CD4-positive, alpha-beta T cell (primary cell): ENCODE results near the gene LSAMP. TPM values are rescaled to one million over a fixed set of nuclear protein-coding genes. Genes with fewer than 3 reads are reported as not detected.
"Not testable (repeated sequence)": the region's sequence is repeated elsewhere in the genome, so short reads cannot be mapped to it uniquely, and the experiment has no call there.

Experiments used
- ATAC-seq: fragments of 200-7000 bp; cut with Tn5 transposase; one replicate; pipeline ENCODE4 v1.10.0; 2022; ENCODE audit warnings: mild to moderate bottlenecking; ENCODE audit not compliant: poor library complexity
- CTCF ChIA-PET: fragments of 350-600 bp; sonication (Branson Sonifier 250); formaldehyde crosslinking; loops from one replicate; lab custom pipeline; 2021; ENCODE audit warnings: antibody characterized with exemption, inconsistent platforms; lab: Charles Lee
- POLR2A ChIA-PET: fragments of 350-600 bp; sonication (Branson Sonifier 250); formaldehyde crosslinking; loops from one replicate; lab custom pipeline; 2021; ENCODE audit warnings: antibody characterized with exemption, inconsistent platforms; lab: Charles Lee
- DNase-seq, 14 experiments: peaks; one replicate each; pipeline ENCODE4 v3.0.0-alpha.2; 2013 to 2020; ENCODE audit warnings: mixed read lengths in 2 of 14
- H3K27ac ChIP-seq, 2 donors: one replicate each; pipeline versions ENCODE4 v1.5.1 to v1.7.0; 2013; ENCODE audit warnings: low read length in 2 of 2, low read depth in 1 of 2, mild to moderate bottlenecking in 1 of 2
- H3K27me3 ChIP-seq, 2 experiments: 1 replicate in 1 of 2; 2 replicates in 1 of 2; pipeline versions ENCODE4 v1.6.1 to v1.7.0; 2013; ENCODE audit warnings: low read length in 2 of 2, control low read depth in 1 of 2, mild to moderate bottlenecking in 1 of 2, moderate library complexity in 1 of 2; ENCODE audit not compliant: insufficient read depth in 2 of 2, control insufficient read depth in 1 of 2
- H3K36me3 ChIP-seq: one replicate; pipeline ENCODE4 v1.6.1; 2013; ENCODE audit warnings: low read length, control low read depth; ENCODE audit not compliant: insufficient read depth
- H3K4me1 ChIP-seq: one replicate; pipeline ENCODE4 v1.6.1; 2013; ENCODE audit warnings: low read length, control low read depth; ENCODE audit not compliant: insufficient read depth
- H3K4me3 ChIP-seq: one replicate; pipeline ENCODE4 v1.5.1; 2013; ENCODE audit warnings: mild to moderate bottlenecking, low read length, moderate library complexity
- H3K9me3 ChIP-seq, 2 experiments: 1 replicate in 1 of 2; 2 replicates in 1 of 2; pipeline versions ENCODE4 v1.6.1 to v1.7.0; 2013; ENCODE audit warnings: low read length in 2 of 2, mild to moderate bottlenecking in 2 of 2, control low read depth in 1 of 2, moderate library complexity in 1 of 2; ENCODE audit not compliant: control insufficient read depth in 1 of 2, insufficient read depth in 1 of 2
- H3K27ac Mint-ChIP-seq: one replicate; pipeline ENCODE4 v1.8.0; 2020; ENCODE audit warnings: mixed read lengths
- H3K27me3 Mint-ChIP-seq: one replicate; pipeline ENCODE4 v1.8.0; 2021; ENCODE audit warnings: mixed read lengths
- H3K36me3 Mint-ChIP-seq: one replicate; pipeline ENCODE4 v1.8.0; 2021; ENCODE audit warnings: low read depth, mixed read lengths
- H3K4me1 Mint-ChIP-seq: one replicate; pipeline ENCODE4 v1.8.0; 2021; ENCODE audit warnings: low read depth, mixed read lengths
- H3K4me3 Mint-ChIP-seq: one replicate; pipeline ENCODE4 v1.8.0; 2020; ENCODE audit warnings: mild to moderate bottlenecking, mixed read lengths
- H3K9me3 Mint-ChIP-seq: one replicate; pipeline ENCODE4 v1.8.0; 2020; ENCODE audit warnings: mixed read lengths
- intact Hi-C, 2 experiments: fragments of 100-400 bp; cut with DNase I in 1 of 2; cut with micrococcal nuclease in 1 of 2; formaldehyde crosslinking; loops; one replicate each; pipeline versions ENCODE4 v1.15.1 to v1.9.0; 2023 to 2025; cut with DNase I, micrococcal nuclease
- total RNA-seq, 174 experiments: library from RNA in 2 of 174; stranded (reverse) in 2 of 174; gene quantifications; one replicate each; pipeline ENCODE4 v1.2.3 and lab custom pipeline; 2021 to 2026
- TF ChIP-seq, protein P1 (sequence below): fragments of 200-600 bp; IDR thresholded peaks from one replicate; pipeline ENCODE4 v1.8.0; 2022; ENCODE audit warnings: antibody characterized with exemption, mild to moderate bottlenecking

Gene LSAMP
- total RNA-seq, 2 experiments from 2014 or later, result not detected

DNA sequence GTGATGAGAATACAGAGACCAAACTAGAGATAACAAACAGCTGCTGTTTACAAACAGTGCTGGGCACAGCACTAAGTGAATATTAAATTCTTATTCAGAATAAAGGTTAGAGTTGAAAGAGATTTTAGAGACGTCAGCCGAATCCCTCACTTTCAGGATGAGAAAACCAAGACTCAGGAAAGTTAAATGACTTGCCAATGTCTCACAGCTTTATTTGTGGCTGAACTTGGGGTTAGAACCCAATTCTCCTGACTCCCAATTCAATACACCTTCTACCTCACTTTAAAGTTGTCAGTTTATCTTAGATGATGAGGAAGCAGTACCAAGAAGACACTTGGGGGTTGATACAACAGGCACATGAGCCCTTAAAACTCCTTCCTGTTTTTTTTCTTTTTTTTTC lies 641.1 kb downstream of the LSAMP start:
- Mint-ChIP-seq H3K36me3 (no peaks in the 10 kb centered on the region), H3K27ac (no peak overlapping the region), H3K4me3 (no peak overlapping the region), H3K9me3 (no peaks in the 10 kb centered on the region), H3K27me3 (peaks cover 57% of the 10 kb centered on the region), H3K4me1 (no peaks in the 10 kb centered on the region)
- TF ChIP-seq, protein P1, sequence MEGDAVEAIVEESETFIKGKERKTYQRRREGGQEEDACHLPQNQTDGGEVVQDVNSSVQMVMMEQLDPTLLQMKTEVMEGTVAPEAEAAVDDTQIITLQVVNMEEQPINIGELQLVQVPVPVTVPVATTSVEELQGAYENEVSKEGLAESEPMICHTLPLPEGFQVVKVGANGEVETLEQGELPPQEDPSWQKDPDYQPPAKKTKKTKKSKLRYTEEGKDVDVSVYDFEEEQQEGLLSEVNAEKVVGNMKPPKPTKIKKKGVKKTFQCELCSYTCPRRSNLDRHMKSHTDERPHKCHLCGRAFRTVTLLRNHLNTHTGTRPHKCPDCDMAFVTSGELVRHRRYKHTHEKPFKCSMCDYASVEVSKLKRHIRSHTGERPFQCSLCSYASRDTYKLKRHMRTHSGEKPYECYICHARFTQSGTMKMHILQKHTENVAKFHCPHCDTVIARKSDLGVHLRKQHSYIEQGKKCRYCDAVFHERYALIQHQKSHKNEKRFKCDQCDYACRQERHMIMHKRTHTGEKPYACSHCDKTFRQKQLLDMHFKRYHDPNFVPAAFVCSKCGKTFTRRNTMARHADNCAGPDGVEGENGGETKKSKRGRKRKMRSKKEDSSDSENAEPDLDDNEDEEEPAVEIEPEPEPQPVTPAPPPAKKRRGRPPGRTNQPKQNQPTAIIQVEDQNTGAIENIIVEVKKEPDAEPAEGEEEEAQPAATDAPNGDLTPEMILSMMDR, result no peak
- H3K36me3 ChIP-seq, result no peaks in the 10 kb centered on the region
- intact Hi-C loops, result no loop called here
- peaks cover 4% of the 10 kb centered on the region in 2 experiments for H3K27me3 ChIP-seq
- H3K4me1 ChIP-seq, result no peaks in the 10 kb centered on the region
- ATAC-seq (no peak), DNase-seq (no peak)
- no peaks in the 10 kb centered on the region for H3K9me3 ChIP-seq
- POLR2A ChIA-PET, result interaction anchor here (1.0 kb wide), 1 partner anchor 20 kb away, joined by 3 read pairs; no protein-coding TSS in a partner anchor
- CTCF ChIA-PET, result interaction anchor here (1.1 kb wide), 1 partner anchor 20 kb away, joined by 3 read pairs; no protein-coding TSS in a partner anchor
- no peak overlapping the region for H3K27ac ChIP-seq
- no peak overlapping the region for H3K4me3 ChIP-seq

DNA sequence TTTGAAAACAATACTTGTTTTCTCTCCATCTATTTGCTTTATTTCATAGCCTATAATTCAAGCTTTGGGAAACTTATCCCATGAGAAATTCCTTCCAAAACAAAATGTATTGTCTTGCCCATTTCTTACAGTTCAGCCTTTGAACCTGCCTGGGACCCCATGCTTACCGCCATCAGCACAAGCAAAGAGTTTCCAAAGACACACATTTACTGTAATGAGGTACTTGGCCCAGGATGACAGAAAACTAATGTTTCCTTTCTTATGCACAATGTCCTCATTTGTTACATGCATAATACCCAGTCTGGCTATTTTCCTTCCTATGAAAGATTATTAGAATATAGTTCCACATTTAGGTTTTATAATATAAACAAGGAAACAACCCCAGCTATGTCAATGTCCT lies 641.6 kb downstream of the LSAMP start:
- H3K4me1 Mint-ChIP-seq, result no peaks in the 10 kb centered on the region
- Histone ChIP-seq H3K4me3 (no peak overlapping the region), H3K9me3 (no peaks in the 10 kb centered on the region), H3K27ac (no peak overlapping the region), H3K4me1 (no peaks in the 10 kb centered on the region), H3K27me3 (peaks cover 4% of the 10 kb centered on the region in 2 experiments), H3K36me3 (no peaks in the 10 kb centered on the region)
- H3K9me3 Mint-ChIP-seq, result no peaks in the 10 kb centered on the region
- ATAC-seq (no peak), DNase-seq (no peak)
- ChIA-PET CTCF (interaction anchor here (1.1 kb wide), 1 partner anchor 20 kb away, joined by 3 read pairs; no protein-coding TSS in a partner anchor), POLR2A (interaction anchor here (1.0 kb wide), 1 partner anchor 19 kb away, joined by 3 read pairs; no protein-coding TSS in a partner anchor)
- peaks cover 51% of the 10 kb centered on the region for H3K27me3 Mint-ChIP-seq
- TF ChIP-seq, protein P1, result no peak
- intact Hi-C loops, result no loop called here
- H3K27ac Mint-ChIP-seq, result no peak overlapping the region
- no peaks in the 10 kb centered on the region for H3K36me3 Mint-ChIP-seq
- H3K4me3 Mint-ChIP-seq, result no peak overlapping the region

DNA sequence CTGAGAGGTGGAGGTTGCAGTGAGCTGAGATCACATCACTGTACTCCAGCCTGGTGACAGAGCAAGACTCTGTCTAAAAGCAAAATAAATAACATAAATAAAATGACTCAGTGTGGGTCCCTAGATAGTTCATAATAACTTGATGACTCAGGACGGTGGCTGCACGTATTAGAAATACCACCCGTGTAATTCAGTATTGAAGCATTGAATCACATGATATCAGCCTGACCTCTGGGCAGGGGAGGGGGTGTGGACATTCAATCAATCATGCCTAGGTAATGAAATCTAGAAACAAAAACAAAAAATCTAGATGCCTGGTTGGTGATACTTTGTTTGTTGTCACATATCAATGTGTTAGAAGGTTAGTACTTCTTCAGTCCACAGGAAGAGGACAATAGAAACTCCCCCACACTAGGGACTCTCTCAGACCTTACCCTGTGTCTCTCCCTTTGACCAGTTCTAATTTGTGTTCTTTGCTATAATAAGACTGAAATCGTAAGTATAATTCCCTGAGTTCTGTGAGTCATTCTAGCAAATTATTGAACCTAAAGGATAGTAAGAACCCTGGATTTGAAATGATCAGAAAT lies 644.7 kb downstream of the LSAMP start:
- Mint-ChIP-seq H3K27me3 (peaks cover 36% of the 10 kb centered on the region), H3K27ac (no peak overlapping the region), H3K9me3 (no peaks in the 10 kb centered on the region), H3K4me1 (no peaks in the 10 kb centered on the region), H3K36me3 (no peaks in the 10 kb centered on the region), H3K4me3 (no peak overlapping the region)
- CTCF ChIA-PET, result no interaction called here
- no peaks in the 10 kb centered on the region for H3K4me1 ChIP-seq
- H3K27me3 ChIP-seq, result peaks cover 4% of the 10 kb centered on the region in 2 experiments
- no peaks in the 10 kb centered on the region for H3K9me3 ChIP-seq
- no peak for ATAC-seq
- H3K27ac ChIP-seq, result no peak overlapping the region
- H3K4me3 ChIP-seq, result no peak overlapping the region
- H3K36me3 ChIP-seq, result no peaks in the 10 kb centered on the region
- TF ChIP-seq, protein P1, result no peak
- intact Hi-C loops, result no loop called here
- DNase-seq, result no peak
- POLR2A ChIA-PET, result no interaction called here

DNA sequence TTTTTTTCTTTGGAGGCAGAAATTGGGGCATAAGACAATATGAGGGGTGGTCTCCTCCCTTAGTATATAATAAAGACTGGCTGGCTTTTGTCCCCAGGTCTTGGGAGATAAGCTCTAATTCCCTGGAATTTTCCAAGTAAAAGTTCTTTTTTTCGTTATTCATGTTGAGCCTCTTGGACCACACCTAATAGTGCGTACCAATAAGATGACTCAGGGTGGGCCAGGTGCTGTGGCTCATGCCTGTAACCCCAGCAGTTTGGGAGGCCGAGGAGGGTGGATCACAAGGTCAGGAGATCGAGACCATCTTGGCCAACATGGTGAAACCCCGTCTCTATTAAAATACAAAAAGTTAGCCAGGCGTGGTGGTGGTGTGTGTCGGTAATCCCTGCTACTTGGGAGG lies 645.2 kb downstream of the LSAMP start:
- CTCF ChIA-PET, result not testable (repeated sequence)
- H3K27me3 Mint-ChIP-seq, result peaks cover 36% of the 10 kb centered on the region

More for the DNA sequence above, 645.2 kb downstream of the LSAMP start:
- ATAC-seq, DNase-seq, H3K27ac Mint-ChIP-seq, H3K9me3 ChIP-seq, H3K36me3 ChIP-seq, H3K4me3 ChIP-seq, POLR2A ChIA-PET, H3K4me1 Mint-ChIP-seq, H3K9me3 Mint-ChIP-seq, H3K27ac ChIP-seq, H3K27me3 ChIP-seq, H3K4me1 ChIP-seq, H3K36me3 Mint-ChIP-seq, H3K4me3 Mint-ChIP-seq, intact Hi-C loops: not testable (repeated sequence)
